MM.1S (cell line): ENCODE data around the gene BRF1.

Experiments used
- CTCF ChIP-seq: fragments of 300-600 bp; sonication (generic); IDR thresholded peaks from 2 replicates; pipeline ENCODE4 v1.5.1; 2016; ENCODE audit warnings: antibody characterized with exemption, low read length, mixed read lengths
- EZH2 ChIP-seq: fragments of 300-600 bp; sonication (generic); optimal IDR thresholded peaks from 2 replicates; pipeline ENCODE3; 2017; ENCODE audit warnings: low read depth, mild to moderate bottlenecking, antibody characterized with exemption, low read length, mixed read lengths

- no peak for TF ChIP-seq CTCF
- TF ChIP-seq EZH2: no peak
These were observed 28.2 kb downstream of the BRF1 start for GRCh38 chr14:105272623-105273022.
